A172 (cell line): ENCODE data around the gene NBAS. TPM values are rescaled to one million over a fixed set of nuclear protein-coding genes. Genes with fewer than 3 reads are reported as not detected.
A peak's percentile ranks its signal among the peaks of the same experiment; 100 is the strongest.
"Not testable (repeated sequence)": the region's sequence is repeated elsewhere in the genome, so short reads cannot be mapped to it uniquely, and the experiment has no call there.

ENCODE experiments used
- DNase-seq: peaks from one replicate; pipeline ENCODE4 v3.0.0-alpha.2; 2015; ENCODE audit warnings: low spot score
- total RNA-seq: library from RNA; depleted of rRNA; stranded (reverse); fragments of >200 nt; shearing (Covaris generic); gene quantifications from 2 replicates; pipeline ENCODE4 v1.2.3, GENCODE V29; 2014

Gene NBAS
- total RNA-seq, 1 experiment from 2014 or later = 39.0 TPM

GRCh38 chr2:15559379-15560139 lies 1.6 kb downstream of the NBAS start:
- no peak for DNase-seq

GRCh38 chr2:15557887-15558311 lies 3.2 kb downstream of the NBAS start:
- peak; percentile 8 for DNase-seq

GRCh38 chr2:15556311-15556930 lies 4.7 kb downstream of the NBAS start:
- no peak for DNase-seq

- DNase-seq = no peak
Measured at GRCh38 chr2:15555760-15556193, 5.4 kb downstream of the NBAS start.

- DNase-seq = no peak
Measured at GRCh38 chr2:15554525-15555218, 6.5 kb downstream of the NBAS start.

DNA sequence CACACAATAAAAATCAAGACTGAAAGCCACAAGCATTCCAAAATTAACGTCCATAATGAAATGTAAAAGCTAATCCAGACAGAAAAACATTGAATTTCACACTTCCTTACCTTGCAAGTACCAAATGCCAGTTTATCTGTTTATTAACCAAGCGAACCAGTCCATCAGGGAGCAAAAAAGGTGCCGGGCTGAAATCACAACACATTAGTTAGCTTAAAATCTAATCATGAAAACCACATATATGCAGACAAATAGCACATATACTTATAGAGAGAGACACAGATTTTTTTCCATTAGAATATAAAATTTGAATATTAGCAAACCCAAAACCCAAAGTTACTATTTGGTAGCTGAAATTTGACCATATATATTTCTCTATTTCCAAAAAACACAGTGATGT lies 7.2 kb downstream of the NBAS start:
- DNase-seq = no peak

GRCh38 chr2:15553519-15553918 lies 7.6 kb downstream of the NBAS start:
- no peak for DNase-seq

- DNase-seq = no peak
Measured at GRCh38 chr2:15548974-15549373, 12.2 kb downstream of the NBAS start.

GRCh38 chr2:15547115-15547876 lies 13.8 kb downstream of the NBAS start:
- no peak for DNase-seq

- no peak for DNase-seq
Measured at GRCh38 chr2:15546297-15547098, 14.6 kb downstream of the NBAS start.

- no peak for DNase-seq
Measured at GRCh38 chr2:15544227-15544626, 16.9 kb downstream of the NBAS start.

DNA sequence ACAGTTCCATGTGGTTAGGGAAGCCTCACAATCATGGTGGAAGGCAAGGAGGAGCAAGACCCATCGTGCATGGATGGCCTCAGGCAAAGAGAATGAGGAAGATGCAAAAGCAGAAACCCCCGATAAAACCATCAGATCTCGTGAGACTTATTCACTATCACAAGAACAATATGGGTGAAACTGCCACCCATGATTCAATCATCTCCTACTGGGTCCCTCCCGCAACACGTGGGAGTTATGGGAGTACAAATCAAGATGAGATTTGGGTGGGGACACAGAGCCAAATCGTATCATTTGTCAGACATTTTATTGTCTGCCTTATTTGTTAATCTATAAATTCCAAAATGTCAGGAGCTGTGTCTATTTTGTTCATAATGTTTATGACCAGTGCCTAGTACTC lies 17.6 kb downstream of the NBAS start:
- DNase-seq = no peak

- DNase-seq = no peak
Measured at GRCh38 chr2:15543053-15543452, 18.1 kb downstream of the NBAS start.

DNA sequence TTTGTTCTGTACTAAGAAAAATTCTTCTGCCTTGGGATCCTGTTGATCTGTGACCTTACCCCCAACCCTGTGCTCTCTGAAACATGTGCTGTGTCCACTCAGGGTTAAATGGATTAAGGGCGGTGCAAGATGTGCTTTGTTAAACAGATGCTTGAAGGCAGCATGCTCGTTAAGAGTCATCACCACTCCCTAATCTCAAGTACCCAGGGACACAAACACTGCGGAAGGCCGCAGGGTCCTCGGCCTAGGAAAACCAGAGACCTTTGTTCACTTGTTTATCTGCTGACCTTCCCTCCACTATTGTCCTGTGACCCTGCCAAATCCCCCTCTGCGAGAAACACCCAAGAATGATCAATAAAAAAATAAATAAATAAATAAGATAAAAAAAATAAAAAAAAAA lies 18.9 kb downstream of the NBAS start:
- DNase-seq = not testable (repeated sequence)

DNA sequence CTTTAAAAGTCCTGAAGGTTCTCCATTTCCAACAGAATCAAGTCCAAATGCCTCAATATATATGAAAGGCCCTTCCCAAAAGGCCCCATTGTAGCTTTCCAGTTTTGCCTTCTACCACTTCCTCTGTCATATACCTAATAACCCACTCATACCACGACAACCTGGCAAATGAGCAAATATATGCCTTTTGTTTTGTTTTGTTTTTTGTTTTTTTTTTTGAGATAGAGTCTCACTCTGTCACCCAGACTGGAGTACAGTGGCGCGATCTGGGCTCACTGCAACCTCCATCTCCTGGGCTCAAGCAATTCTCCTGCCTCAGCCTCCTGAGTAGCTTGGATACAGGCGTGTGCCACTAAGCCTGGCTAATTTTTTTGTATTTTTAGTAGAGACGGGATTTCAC lies 20.6 kb downstream of the NBAS start:
- not testable (repeated sequence) for DNase-seq

GRCh38 chr2:15539999-15540398 lies 21.1 kb downstream of the NBAS start:
- no peak for DNase-seq

GRCh38 chr2:15538792-15539191 lies 22.3 kb downstream of the NBAS start:
- DNase-seq = no peak

GRCh38 chr2:15533860-15534480 lies 27.2 kb downstream of the NBAS start:
- DNase-seq = no peak

- DNase-seq = no peak
Measured at GRCh38 chr2:15532996-15533395, 28.1 kb downstream of the NBAS start.

GRCh38 chr2:15531095-15531854 lies 29.9 kb downstream of the NBAS start:
- no peak for DNase-seq
